Fibroblast of the aortic adventitia (primary cell): ENCODE measurements around the gene SETD3. TPM values are rescaled to one million over a fixed set of nuclear protein-coding genes. Genes with fewer than 3 reads are reported as not detected.
A peak's percentile ranks its signal among the peaks of the same experiment; 100 is the strongest.

Experiments
- DNase-seq: peaks from one replicate; pipeline ENCODE4 v3.0.0-alpha.2; 2010; ENCODE audit warnings: low read depth
- H3K4me3 ChIP-seq: 2 replicates; pipeline ENCODE4 v1.5.1; 2011; ENCODE audit warnings: low read depth, mild to moderate bottlenecking, control low read depth, low read length, moderate library complexity
- CTCF ChIP-seq: IDR thresholded peaks from 2 replicates; pipeline ENCODE4 v1.5.1; 2011; ENCODE audit warnings: mild to moderate bottlenecking, low read length, control low read depth, inconsistent platforms; ENCODE audit not compliant: insufficient read depth
- total RNA-seq: library from RNA; depleted of rRNA; stranded (reverse); fragments of >200 nt; gene quantifications from 2 replicates; pipeline ENCODE4 v1.2.3, GENCODE V29; 2012; ENCODE audit warnings: low replicate concordance

Gene SETD3
- total RNA-seq, 1 donor, result 47.6 TPM

DNA sequence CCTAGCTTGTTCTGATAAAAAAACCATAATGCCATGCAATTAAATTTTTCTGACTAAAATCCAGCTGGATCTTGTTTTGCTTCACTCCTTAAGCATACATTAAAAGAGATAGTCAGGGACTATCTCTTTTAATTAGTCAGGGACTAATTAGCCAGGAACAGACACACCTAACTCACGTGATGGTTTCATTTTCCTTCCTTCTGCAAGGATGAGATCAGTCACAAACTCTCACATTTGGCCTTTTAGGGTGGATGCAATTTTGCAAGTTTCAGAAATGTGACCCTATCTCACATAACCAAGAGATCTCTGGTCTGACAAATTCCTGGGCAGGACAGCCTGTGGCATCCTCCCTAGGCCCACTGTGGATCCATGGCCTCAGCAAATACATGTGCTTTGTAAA, 62.4 kb downstream of the SETD3 start:
- TF ChIP-seq CTCF, result no peak
- DNase-seq, result no peak
- no peak overlapping the region for H3K4me3 ChIP-seq

DNA sequence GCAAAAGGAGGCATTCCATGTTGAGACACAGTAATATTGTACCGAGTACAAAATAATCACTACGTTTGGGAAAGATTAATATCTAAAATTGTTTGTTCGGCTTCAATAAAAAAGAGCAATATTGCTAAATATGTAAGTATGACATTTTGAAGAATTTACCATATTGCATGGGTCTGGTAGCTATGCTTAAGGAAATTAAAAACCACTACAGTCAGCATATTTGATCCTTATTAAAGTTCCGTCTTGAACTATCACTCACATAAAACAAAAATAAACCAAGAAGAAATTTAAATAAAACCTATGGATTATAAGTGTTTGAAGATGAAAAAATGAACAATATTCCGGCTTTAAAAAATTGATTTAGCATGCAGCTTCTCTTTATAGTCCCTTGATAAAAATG, 63.8 kb downstream of the SETD3 start:
- no peak for DNase-seq
- no peak overlapping the region for H3K4me3 ChIP-seq
- no peak for TF ChIP-seq CTCF

DNA sequence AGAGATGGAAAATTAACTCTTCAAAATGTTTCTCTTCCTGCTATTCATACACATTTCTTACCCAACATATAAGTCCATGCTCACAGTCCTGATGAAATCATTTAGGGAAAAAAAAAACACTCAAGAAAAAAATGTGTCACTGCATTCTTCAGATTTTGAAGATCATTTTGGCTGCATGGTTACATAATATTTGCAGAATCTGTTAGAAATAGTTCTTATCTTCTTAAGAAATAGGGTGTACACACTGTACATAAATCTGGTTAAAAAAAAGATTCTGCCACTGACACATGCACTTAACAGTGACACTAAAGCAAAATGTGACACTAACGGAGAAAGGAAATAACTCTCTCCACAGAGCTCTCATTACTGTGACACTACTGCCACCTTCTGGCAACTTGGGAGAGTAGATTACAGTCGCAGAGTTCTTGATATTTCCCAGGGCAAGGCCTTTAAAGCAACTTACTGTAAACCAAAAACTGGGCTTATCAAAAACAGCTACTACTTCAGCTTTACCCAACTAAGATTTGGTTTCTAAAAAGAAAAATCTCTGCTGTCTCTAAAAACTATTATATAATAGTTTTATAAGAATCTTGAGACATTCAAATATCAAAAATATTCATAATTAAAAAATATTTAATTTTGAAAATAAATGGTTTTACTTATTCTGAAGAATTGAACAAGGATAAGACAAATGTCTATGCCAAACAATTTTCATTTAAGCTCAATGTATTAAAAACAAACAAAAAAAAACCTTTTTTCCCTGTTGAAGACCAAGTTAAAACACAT, 65.0 kb downstream of the SETD3 start:
- peak; percentile 80 for TF ChIP-seq CTCF
- DNase-seq, result peak; percentile 88
- no peak overlapping the region for H3K4me3 ChIP-seq

- no peak overlapping the region for H3K4me3 ChIP-seq
- DNase-seq, result no peak
- no peak for TF ChIP-seq CTCF
Observed at GRCh38 chr14:99413911-99414310, 66.7 kb downstream of the SETD3 start.

DNA sequence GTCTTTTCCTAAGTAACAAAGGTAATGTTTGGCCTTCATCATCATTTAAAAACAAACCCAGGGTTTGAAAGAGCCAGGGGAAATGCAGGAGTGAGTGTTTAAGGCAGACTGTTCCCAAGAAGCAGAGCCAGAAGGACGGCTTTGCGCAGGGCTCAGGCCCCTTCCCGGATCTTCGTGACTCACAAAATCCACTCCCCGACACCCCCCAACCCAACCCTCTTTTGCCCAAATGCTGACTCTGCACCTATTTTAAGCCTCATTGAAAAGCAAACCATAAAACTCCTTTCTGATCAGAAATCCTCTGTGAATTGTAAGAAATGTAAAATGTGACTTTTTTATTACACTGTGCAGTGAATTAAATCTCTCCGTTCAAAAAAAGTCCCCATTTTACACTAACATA, 67.5 kb downstream of the SETD3 start:
- DNase-seq, result no peak
- TF ChIP-seq CTCF, result no peak

GRCh38 chr14:99412117-99413061, 68.3 kb downstream of the SETD3 start:
- no peak for TF ChIP-seq CTCF
- DNase-seq, result no peak
- H3K4me3 ChIP-seq, result no peak overlapping the region

More for the DNA sequence above, 67.5 kb downstream of the SETD3 start:
- no peak overlapping the region for H3K4me3 ChIP-seq
